HG02588 (cell line): ENCODE results near the gene AQR.
"Not testable (repeated sequence)": the region's sequence is repeated elsewhere in the genome, so short reads cannot be mapped to it uniquely, and the experiment has no call there.

ENCODE experiments used
- ATAC-seq: cut with Tn5 transposase; IDR thresholded peaks from one replicate; pipeline ENCODE4 v1.9.1; 2021; ENCODE audit warnings: mild to moderate bottlenecking, moderate library complexity; ENCODE audit not compliant: unreplicated experiment

The AQR gene

GRCh38 chr15:34969340-34970097, at the start of gene AQR:
AQR (minus strand) TSS chr15:34969742; CDS start chr15:34969613, 129 bp downstream.
- ATAC-seq, result peak; percentile 99

- ATAC-seq, result no peak
These were observed 44.7 kb upstream of the AQR start for GRCh38 chr15:35014241-35014640.

DNA sequence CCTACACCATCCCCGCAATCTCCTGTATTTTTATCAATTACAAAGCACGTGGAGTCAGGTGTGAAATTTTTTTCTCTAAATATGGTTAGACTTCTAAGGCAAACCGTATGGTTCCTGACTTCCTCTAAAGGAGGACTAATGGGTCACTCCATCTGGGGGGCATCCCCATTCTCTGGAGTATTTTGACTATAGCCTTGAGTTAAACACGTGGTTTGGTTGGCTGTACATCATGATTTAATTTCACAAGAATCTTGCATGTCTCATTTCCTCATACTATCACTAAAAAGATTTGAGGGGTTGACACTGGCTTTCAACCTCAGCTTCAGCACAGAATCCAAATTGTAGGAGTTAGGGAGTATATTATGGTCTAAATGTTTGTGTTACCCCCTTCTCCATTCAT, 43.8 kb upstream of the AQR start:
- ATAC-seq, result no peak

DNA sequence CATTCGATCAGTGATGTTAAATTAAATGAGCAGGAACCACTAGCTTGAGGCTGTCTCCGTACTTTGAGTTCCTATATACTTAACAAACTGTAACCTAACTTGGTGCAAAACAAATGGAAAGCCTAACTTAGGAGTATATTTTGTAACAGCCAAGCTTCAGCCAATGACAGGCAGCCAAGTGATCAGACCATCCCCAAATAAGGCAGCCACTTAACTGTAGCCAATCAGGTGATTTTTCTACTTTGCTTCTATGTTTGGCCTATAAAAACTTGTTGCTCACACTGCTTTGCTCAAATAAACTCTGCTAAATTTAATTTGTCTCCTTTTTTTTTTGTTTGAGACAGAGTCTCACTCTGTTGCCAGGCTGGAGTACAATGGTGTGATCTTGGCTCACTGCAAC, 37.9 kb upstream of the AQR start:
- ATAC-seq, result no peak

DNA sequence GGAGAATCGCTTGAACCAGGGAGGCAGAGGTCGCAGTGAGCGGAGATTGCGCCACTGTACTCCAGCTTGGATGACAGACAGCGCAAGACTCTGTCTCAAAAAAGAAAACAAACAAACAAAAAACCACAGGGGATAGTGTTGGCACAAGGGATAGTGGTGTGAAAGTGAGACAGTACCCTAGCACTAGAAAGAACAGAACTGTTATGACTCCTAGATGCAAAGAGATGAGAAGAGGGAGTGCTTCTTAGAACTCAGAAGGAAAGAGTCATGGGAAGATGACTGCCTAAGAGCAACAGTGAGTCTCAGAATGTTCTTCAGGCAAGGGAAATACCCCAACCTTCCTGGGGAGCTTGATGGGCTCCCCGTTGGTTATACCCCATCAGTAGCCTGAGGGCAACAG, 36.4 kb upstream of the AQR start:
- ATAC-seq, result no peak

- no peak for ATAC-seq
These were observed 34.4 kb upstream of the AQR start for GRCh38 chr15:35003928-35004327.

- ATAC-seq, result no peak
These were observed 31.0 kb upstream of the AQR start for GRCh38 chr15:35000511-35000910.

DNA sequence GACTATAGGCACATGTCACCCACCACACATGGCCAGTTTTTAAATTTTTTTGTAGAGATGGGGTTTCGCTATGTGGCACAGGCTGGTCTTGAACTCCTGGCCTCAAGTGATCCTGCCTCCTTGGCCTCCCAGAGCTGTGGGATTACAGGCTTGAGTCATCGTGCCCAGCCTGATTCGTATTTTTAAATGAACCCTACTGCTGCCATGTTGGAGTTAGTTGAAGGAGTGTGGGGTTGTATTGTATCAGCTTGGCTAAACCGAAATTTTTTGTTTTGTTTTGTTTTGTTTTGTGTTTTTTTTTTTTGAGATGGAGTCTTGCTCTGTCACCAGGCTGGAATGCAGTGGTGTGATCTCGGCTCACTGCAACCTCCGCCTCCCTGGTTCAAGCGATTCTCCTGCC, 30.4 kb upstream of the AQR start:
- ATAC-seq, result no peak

DNA sequence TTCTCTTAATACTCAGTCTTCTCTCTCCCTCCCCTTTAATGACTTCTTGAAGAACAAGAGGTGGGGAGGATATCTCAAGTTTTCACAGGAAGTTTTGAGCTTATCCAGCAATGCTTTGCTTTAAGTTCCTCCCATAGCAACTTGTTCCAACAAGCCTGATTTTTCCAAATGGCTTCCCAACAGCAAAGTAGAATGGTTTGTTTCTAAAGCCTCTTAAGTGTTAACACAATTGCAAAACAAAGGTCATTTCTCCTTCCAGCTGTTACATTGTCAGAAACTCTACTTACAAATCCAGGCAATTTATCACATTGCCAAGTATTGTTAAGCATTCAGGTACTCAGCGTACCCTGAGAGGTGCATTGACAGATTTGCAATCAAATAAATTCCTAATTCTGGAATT, 25.4 kb upstream of the AQR start:
- ATAC-seq, result no peak

DNA sequence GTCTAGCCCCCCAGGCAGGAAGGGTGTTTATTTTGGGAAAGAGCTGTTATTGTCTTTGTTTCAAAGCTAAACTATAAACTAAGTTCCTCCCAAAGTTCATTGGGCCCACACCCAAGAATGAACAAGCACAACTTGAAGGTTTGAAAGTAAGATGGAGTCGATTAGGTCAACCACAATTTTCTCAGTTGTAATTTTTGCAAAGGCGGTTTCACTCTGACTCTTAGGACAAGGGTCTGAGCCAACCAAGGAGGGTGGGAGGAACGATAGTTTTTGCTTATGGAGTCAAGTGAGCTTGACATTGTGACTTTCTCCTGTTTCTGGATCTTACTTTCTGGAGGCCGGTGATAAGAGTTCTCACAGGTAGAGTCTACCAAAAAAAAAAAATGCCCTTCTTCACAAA, 24.3 kb upstream of the AQR start:
- peak; percentile 91 for ATAC-seq

DNA sequence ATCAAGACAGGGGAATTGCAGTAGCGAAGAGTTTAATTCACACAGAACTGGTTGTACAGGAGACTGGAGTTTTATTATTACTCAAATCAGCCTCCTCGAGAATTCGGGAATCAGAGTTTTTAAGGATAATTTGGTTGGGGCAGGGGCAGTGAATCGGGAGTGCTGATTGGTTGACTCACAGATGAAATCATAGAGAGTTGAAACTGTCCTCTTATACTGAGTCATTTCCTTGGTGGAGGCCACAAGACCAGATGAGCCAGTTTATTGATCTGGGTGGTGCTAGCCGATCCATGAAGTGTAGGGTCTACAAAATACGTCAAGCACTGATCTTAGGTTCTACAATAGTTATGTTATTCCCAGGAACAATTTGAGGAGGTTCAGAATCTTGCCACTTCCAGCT, 23.9 kb upstream of the AQR start:
- no peak for ATAC-seq

GRCh38 chr15:34988027-34988902, 18.7 kb upstream of the AQR start, which contains the start of gene ZNF770:
ZNF770 (minus strand) TSS chr15:34988287; CDS start chr15:34983434, 4,853 bp downstream.
- ATAC-seq, result peak; percentile 76

GRCh38 chr15:34987609-34988026, 18.1 kb upstream of the AQR start:
- ATAC-seq, result no peak

GRCh38 chr15:34986771-34987480, 17.4 kb upstream of the AQR start:
- no peak for ATAC-seq

DNA sequence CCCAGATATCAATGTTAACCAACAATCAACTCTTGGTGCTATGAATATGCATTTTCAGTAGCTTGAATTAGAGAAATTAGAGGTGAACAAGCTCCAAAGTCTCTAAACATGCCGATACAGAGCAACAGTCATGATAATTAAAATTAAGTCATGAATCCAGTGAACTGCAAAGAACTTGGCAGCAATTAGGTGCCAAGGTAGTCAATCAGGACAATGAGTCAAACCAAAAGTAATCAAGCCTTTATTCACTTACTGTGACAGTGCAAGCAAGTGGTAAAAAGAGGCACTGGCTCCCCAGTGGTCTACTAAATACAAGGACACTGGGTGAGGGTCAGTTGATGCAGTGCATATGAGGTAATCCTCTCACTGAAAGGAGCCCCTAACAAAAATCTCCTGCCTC, 16.8 kb upstream of the AQR start:
- ATAC-seq, result no peak

DNA sequence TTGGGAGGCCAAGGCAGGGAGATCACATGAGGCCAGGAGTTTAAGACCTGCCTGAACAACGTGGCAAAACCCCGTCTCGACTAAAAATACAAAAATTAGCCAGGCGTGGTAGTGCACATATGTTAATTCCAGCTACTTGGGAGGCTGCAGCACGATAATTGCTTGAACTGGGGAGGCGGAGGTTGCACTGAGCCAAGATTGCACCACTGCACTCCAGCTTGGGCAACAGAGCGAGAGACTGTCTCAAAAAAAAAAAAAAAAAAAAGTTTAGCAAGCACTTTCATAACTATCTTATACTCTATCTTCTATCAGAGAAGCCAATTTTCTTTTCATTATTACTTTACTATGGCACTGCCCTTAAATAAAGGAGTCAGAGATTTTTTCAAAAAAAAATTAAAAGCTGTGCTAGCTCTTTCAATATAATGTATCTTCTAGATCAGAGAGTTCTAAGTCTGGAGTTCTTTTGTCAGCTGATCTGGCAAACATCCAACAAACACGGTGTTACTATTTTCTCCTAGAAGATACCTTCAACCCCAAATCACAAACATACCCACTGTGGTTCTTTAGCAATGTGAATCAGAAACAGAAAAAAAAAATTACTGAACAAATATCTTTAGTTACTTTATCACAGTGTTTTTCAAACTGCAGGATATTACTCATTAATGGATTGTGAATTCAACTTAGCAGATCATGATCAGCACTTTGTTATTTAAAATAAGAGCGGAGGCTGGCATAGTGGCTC, 15.5 kb upstream of the AQR start:
- ATAC-seq, result no peak

DNA sequence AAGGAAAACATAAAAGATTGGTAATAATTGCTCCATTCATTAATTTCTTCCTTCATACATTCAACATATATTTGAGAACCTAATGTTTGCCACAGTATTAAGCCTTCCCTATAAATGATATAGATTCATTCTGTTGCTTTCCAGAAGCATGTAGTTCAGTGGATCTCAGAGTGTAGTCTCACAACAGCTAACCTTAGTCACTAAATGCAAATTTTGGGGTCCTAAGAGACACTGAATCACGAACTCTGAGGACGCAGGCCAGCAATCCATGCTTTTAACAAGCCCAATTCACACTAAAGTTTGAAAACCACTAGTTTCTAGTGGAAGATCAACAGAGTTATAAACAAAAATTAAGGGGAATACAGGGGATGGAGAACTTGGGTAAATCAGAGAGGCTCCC, 7.2 kb upstream of the AQR start:
- ATAC-seq, result no peak

DNA sequence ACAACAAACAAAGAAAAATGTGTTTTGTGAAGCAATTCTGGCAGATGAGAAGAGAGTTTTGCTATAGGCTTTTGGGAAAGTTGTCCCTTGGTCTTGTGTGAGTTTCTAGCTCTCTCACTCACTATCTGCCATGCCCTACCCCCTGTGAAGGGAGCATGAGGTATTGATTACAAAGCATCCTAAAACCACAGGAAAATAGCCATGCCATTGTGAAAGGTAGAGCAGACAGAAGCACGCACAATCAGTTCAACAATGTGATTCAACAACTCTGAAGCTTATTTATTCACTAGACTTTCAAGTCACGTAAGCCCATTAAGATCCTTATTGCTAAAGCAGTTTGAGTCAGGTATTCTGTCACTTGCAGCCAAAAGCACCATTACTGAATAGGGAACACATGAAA, 6.5 kb upstream of the AQR start:
- ATAC-seq, result no peak

DNA sequence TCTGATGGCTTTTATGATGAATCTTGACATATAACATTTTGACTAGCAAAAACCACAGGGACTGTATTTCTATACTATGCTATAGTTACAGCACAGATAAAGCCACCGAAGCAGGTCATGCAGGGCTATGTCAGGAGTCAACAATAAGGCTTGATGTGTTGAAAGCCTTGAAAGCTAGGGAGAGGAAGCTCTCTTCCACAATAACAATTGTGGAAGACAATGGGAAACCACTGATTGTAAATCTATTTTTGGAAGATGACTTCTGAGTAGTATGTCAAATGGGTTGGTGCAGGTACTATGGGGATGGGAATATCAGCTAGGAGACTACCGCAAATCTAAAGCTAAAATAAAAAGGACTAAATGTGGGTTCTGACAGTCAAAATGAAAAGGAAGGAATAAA, 4.0 kb upstream of the AQR start:
- ATAC-seq, result no peak

- not testable (repeated sequence) for ATAC-seq
These were observed 629 bp upstream of the AQR start for GRCh38 chr15:34970098-34970643.
